NCI-H1694 (cell line): Measurements from ENCODE around the gene ITIH2.
"Not testable (repeated sequence)": the region's sequence is repeated elsewhere in the genome, so short reads cannot be mapped to it uniquely, and the experiment has no call there.

Experiments
- DNase-seq: peaks from one replicate; lab custom pipeline; 2025; lab: John Stamatoyannopoulos, UW

ITIH2 gene

DNA sequence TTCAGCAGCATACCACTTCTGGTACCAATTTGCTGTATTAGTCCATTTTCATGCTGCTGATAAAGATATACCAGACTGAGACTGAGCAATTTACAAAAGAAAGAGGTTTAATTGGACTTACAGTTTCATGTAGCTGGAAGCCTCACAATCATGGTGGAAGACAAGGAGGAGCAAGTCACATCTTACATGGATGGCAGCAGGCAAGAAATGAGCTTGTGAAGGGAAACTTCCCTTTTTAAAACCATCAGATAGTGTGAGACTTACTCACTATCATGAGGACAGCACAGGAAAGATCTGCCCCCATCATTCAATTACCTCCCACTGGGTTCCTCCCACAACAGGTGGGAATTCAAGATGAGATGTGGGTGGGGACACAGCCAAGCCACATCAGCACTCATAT, 9.9 kb upstream of the ITIH2 start:
- not testable (repeated sequence) for DNase-seq

DNA sequence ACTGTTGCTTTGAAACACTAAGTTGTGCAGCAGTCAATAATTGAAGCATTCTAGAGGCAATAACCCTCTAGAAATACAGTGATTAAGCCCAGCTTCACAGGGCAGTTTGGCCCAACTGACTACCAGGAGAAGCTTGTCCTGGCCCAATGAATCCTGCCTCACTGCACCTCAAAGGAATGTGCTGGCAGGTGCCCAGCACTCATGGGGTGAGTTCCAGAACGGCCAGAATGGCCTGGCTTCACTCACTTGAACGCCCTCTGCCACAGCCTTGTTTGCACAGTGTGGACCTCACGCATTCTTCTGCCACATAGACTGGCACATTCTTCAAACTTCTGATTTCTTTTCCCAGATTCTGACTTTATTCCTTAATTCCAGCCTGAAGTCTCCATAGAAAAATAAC, 6.6 kb upstream of the ITIH2 start:
- DNase-seq, result no peak

DNA sequence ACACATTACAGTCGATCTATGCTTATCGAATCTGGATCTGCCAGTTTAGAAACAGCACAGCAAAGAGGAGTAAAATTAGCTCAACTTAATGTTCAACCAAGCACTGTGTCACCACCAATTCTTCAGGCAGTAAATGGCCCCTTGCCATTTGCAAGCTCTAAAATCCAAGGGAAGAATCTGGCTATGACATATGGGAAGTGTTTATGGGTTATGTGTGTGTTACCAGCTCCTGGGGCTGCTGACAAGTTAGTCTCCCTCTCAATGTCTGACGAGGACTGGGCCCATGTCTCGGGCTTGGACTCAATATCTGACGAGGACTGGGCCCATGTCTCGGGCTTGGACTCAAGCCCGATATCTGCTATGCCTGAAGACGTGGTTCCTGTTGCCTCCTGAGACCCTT, 5.7 kb upstream of the ITIH2 start:
- DNase-seq, result no peak

DNA sequence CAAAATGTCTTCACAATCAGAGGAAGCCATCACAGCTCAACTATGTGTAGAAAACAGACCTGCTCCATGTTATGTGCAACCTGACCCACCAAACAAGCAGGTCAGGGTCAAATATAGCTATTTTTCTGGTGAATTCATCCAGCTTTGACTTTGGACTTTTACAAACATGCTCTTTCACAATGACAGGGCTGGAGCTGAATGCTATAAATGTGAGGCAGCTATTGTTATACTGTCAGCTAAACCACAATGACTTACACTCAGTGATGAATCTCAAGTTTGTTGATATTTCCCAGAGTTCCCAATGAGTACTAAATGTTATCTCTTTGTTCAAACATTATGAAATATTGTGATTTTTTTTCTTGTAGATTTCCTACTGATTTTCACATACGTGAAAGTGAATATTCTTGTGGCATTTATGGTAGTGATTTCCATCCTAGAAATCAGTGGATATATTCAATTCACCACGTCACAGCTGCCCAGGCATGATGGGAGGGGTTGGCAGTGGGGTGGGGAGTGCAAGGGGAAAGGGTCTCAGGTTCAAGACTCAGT, 2.5 kb upstream of the ITIH2 start:
- DNase-seq, result no peak

DNA sequence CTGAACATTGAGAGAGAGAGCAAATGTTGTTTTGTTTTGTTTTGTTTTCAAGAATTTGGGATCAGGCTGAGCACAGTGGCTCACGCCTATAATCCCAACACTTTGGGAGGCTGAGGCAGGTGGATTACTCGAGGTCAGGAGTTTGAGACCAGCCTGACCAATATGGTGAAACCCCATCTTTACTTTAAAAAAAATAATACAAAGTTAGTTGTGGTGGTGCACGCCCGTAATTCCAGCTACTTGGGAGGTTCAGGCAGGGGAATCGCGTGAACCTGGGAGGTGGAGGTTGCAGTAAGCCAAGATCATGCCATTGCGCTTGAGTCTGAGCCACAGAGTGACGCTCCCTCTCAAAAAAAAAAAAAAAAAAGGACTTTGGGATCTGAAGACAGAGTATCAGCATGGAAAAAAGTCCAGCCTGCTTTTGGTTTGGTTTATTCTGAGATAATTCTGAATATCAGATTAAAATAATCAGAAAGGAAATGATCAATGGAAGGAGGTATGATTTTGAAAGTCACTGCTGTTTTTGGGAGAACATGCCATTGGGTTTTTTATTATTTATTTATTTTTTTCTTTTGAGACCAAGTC, 1.9 kb upstream of the ITIH2 start:
- no peak for DNase-seq

DNA sequence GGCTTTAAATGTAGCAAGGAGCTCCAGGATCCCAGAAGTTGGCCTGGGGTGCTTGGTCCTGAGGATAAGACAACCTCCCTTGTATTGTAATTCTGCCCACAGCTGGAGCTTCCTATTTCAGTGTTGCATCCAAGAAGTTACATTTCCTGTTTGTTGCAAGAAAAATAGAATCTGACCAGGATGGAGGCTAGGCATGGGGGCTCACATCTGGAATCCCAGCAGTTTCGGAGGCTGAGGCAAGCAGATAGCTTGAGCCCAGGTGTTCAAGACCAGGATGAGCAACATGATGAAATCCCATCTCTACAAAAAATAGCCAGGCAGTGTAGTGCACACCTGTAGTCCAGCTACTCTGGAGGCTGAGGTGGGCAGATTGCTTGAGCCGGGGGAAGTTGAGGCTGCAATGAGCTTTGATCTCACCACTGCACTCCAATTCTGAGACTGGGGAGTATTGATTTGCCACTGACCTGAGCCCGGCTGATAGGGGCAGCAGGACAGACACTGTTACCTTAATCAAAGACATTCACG, 766 bp upstream of the ITIH2 start:
- DNase-seq, result no peak

DNA sequence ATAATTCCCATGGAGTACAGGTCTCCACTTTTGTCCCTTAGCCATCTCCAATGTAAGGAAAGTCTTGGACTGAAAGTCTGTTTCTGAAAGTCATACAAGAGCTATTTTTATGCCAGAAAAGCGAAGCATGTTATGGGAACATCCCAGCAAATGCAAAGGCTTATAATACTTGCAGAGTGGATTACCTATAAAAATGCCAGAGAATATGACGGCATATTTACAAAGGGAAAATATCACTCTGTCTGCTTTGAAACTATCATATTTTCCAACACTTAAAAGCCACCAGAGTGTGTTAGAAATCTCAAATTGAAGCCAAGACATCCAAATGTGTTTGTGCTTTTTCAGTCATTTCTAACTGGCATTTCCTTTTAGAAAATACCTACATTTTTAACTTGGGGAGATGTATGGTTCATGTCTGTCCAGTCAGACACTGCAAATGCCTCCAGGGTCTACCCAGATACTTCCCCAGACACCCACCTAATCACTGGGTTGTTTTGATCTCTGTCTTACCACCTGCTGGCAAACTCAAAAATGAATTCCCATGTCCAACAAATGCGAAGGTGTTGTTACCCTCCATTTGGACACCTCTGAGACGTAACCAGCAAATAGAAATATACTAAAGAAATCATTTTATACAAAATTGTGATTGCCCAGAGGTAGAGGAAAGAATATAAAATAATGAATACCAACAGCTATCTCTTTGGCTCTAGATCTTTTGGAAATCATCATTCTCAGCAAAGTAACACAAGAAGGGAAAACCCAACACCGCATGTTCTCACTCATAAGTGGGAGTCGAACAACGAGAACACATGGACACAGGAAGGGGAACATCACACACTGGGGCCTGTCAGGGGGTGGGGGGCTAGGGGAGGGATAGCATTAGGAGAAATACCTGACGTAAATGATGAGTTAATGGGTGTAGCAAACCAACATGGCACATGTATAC, 1.2 kb downstream of the ITIH2 start:
- DNase-seq, result no peak

DNA sequence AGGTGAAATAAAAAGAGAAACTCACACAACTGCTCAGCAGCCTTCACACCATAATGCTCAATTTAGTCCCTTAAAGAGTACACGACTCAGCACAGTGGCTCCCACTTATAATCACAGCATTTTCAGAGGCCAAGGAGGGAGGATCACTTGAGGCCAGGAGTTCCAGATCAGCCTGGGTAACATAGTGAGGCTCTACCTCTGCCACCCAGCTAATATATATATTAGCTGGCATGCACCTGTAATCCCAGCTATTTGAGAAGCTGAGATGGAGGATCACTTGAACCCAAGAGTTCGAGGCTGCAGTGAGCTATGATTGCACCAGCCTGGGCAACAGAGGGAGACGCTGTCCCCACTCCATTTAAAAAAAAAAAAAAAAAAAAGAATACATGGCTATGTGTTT, 2.2 kb downstream of the ITIH2 start:
- DNase-seq, result no peak

DNA sequence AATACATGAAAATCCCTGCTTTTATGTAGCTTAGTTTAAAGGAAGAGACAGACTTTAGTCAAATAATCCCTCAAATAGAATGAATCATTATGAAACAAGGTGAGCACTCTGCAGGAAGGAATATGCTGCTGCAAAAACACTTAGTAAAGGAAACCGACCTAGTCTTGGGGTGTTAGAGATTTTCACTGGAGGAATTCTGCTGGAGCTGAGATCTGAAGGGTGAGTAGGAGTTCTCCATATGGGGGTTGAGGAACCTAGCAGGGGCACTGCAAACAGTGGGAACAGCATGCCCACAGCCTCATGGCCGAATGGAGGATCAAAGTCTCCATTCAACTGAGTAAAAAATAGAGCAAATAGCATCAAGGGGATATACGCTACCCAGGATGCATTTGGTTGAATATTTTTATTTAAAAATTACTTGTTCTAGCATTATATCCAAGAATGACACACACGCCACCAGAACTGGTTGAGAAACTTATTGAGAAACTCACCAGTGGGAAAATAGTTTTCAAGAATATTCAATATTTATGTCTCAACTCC, 3.5 kb downstream of the ITIH2 start:
- no peak for DNase-seq

DNA sequence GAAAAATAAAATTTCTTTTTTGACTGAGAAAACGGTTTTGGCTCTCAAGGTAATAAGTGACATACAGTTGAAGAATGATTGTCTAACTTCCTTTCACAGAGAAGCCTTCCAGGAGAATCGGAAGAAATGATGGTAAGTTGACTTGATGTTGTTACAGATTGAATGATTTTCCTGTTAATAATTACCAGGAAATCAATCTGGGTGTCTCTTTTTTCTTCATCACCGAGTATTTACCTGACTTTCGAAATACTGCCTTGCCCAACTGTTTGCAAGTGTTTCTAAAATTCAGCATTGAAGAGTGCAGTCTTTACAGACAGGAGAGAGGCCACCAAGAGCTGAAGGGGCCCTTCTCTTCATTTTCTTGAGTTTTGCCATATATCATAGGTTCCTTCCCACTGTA, 4.0 kb downstream of the ITIH2 start:
- no peak for DNase-seq

DNA sequence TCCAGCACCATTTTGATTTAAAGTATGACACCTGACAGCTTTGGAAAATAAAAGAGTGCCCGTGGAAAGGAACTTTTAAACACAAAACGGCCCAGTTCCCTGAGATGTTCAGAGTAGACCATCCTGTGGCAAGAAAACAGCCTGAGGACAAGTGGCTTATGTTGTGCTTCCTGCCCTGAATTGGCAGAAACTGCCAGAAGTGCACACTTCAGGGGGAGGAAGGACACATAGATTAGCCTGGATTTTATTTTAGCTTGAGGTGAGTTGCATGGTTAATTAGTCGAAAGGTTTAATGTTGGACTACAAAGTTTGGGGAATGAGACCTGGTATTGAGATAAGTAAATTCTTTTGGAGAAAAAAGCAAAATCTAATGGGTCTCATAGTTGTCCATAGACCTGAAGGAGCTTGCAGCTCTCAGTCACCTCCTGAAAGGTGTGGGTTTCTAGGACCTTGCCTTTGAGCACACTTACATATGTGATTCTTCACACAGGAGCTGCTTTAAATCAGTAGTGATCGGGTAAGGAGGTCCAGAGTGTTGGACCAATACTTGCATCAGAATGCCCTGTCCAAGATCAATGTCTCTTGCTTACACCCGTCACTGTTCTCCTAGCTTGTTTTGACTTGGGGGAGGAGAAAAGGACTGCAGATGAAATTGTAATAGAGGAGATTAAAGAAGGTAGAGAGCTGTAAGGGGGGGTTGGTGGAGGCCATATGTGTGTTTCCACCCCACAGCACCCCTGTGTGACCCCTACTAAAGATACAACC, 4.9 kb downstream of the ITIH2 start:
- DNase-seq, result no peak

DNA sequence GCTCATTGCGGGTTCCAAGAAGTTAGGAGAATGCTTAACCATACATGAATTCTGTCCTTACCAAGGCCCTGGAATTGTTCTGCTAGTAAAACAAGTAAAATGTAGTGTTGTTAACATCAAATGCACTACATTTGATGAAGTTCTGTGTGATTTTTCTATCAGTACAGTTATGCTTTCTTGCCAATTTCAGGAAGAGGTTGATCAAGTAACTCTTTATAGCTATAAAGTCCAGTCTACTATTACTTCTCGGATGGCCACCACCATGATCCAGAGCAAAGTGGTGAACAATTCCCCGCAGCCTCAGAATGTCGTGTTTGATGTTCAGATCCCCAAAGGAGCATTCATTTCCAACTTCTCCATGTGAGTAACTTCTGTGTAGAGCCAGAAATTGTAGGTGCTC, 5.7 kb downstream of the ITIH2 start:
- DNase-seq, result no peak

DNA sequence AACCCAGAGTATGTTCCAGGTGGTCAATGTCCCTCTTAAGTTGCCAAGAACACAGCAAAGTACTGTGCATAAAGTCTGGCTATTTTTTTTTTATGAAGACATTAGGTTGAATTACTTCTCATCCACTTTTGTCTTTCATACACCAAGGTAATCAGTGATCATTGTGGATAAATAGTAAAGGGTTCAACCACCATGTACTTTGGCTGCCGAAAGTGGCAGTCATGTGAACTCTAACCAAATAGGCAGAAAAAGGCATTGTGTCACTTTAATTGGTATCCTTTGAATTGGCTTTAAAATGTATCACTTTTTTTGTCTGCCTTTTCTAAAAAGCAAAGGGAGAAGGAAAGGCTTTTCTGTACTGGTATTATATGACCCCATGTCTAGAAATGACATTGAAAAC, 7.3 kb downstream of the ITIH2 start:
- DNase-seq, result no peak

DNA sequence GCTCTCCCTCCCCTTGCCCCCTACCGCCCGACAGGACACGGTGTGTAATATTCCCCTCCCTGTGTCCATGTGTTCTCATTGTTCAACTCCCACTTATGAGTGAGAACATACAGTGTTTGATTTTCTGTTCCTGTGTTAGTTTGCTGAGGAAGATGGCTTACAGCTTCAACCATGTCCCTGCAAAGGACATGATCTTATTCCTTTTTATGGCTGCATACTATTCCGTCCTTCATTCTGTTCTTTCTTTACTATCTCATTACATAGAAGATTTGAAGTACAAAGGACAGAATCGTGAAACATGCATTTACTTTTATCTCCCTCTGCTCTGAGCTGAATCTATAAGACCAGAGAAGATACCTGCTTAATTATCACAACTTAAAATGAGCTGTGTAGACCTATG, 8.0 kb downstream of the ITIH2 start:
- DNase-seq, result not testable (repeated sequence)

DNA sequence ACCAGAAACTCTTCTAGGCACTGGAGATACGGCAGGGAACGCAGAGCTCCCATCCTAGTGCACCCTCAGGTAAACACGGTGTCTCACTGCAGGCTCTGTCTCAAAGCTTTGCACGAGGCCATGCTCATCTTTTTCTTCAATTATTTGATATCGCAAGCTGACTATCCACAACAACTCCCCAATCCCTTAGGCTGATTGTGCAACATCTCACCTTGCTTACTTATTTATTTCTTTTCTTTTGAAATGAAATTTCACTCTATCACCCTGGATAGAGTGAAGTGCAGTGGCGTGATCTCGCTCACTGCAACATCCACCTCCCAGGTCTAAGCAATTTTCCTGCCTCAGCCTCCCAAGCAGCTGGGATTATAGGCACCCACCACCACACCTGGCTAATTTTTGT, 12.4 kb downstream of the ITIH2 start:
- no peak for DNase-seq

DNA sequence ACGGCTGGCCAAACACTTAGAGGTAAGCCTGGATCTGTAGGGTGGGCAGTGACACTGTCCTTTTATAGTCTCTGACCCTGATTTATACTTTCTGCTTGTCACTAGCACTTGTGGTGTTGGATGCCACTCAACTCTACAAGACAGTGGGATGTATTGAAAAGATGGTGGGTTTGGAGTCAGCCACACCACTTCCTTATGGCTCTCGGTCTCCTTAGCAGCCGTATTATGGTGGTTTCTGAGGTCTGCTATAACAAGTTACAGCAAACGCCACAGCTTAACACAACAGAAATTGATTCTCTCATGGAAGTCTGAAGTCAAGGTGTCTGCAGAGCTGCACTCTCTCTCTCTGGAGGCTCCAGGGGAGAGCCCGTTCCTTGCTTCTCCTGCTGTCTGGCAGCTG, 14.7 kb downstream of the ITIH2 start:
- DNase-seq, result no peak

DNA sequence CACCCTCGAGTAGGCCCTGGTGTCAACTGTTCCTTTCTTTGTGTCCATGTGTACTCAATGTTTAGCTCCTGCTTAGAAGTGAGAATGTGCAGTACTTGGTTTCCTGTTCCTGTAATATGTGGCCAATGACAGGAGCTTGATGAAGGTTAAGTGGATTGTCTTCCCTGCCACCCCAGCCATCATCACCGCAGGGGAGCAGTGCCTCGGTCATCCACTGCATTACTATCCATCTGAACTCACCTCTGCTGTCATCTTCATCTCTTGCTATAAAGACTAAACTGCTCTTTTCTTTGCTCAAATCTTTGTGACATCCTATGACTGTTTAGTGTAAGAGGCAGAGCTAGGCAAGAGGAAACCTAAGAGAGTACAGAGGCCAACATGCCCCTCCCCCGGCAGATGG, 15.6 kb downstream of the ITIH2 start:
- no peak for DNase-seq

DNA sequence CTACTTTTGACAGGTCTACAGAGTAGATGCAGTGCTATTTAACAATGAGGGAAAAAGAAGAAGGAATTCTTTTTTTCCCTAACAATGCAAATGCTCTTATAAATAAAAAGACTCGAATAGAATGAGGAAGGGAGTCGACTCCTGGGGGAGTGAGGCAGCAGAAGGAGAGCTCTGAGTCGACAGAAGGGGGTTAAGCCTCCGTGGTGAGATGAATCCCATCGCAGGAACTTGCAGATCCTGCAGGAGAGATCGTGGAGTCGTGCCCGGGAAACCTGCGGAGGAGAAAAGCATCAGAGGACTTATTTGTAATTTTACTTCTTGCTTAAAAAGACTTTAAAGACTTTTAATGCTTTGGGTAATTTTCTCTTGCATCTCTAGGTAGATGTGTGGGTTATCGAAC, 17.4 kb downstream of the ITIH2 start:
- no peak for DNase-seq

DNA sequence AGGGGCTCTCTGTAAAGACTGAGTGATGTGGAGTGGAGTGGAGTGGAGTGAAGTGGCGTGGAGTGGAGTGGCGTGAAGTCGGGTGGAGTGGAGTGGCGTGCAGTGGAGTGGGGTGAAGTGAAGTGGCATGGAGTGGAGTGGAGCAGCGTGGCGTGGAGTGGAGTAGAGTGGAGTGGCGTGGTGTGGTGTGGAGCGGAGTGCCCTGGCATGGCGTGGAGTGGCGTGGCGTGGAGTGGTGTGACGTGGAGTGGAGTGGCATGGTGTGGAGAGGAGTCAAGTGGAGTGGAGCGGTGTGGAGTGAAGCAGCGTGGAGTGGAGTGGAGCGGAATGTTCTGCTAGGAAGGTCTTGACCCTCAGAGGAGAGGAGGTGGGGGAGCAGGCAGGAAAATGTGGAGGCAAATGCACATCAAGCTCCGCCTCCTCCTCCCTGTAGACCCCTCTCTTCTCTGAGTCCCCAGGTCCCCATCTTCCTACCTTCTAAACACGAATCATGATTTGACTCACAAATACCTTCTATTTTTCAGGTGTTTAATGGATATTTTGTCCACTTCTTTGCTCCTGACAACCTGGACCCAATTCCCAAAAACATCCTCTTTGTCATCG, 19.9 kb downstream of the ITIH2 start:
- no peak for DNase-seq

DNA sequence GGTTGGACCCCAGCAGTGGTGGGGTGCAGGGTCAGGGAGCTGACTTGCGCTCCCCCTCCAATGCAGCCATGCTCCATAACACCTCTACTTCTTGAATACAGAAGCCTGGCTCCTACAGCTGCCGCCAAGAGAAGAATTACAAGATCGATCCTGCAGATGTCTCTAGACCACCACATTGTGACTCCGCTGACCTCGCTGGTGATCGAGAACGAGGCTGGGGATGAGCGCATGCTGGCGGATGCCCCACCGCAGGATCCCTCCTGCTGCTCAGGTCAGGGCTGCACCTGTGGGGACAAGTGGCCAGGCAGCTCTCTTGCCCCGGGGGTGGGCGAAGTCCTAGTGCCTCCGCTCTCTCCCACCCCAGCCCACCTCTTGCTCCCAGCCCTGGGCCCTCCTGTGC, 31.7 kb downstream of the ITIH2 start:
- DNase-seq, result no peak

DNA sequence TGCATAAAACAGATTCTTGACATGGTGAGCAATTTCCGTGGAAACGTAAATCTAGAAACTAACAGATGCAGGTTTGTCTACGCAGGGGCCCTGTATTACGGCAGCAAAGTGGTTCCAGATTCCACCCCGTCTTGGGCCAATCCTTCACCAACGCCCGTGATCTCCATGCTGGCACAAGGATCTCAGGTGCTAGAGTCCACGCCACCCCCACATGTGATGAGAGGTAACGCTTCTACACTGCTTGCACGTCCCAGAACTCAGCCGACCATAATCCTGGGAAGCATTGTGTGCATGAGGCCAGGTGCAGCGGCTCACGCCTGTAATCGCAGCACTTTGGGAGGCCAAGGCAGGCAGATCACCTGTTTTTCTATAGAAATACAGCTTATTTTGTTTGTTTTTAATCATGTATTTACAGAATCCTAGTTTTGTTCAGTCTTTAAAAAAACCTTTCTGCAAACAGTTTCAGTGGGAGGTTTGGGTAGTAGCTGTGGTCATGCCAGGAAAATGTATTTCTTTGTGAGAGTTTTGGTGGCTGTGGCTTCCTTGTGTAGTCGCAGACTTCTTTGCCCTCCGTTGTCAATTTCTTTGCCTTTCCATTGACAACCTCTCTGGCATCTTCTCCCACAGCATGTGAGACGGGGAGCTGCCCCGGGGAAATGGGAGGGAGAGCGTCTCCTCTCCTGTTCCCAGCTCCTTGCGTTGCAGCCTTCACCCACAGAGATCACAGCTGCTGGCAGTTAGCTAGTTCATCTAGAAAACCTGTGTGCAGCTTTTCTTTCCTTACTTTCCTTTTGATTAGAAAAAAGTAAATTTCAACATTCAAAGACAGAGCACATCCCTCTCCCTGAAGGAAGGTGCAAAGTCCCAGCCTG, 35.7 kb downstream of the ITIH2 start:
- DNase-seq, result no peak
